Mesendoderm (in vitro differentiated cells): ENCODE measurements around the gene TRIP13.

Experiments
- DNase-seq: peaks from one replicate; pipeline ENCODE4 v3.0.0; 2013
- H2AK5ac ChIP-seq: 2 replicates; pipeline ENCODE4 v1.6.1; 2013; ENCODE audit warnings: low read length, inconsistent platforms
- H2BK120ac ChIP-seq: 2 replicates; pipeline ENCODE4 v1.6.1; 2013; ENCODE audit warnings: low read depth, mild to moderate bottlenecking, low read length, moderate library complexity, mixed read lengths
- H2BK15ac ChIP-seq: replicated peaks from 2 replicates; pipeline ENCODE4 v1.6.1; 2013; ENCODE audit warnings: low read depth, mild to moderate bottlenecking, moderate library complexity
- H2BK5ac ChIP-seq: 2 replicates; pipeline ENCODE4 v1.6.1; 2013; ENCODE audit warnings: low read length, inconsistent platforms
- H3K18ac ChIP-seq: 2 replicates; pipeline ENCODE4 v1.6.1; 2013; ENCODE audit warnings: mild to moderate bottlenecking, low read length, mixed read lengths
- H3K23ac ChIP-seq: one replicate; pipeline ENCODE4 v1.6.1; 2013; ENCODE audit warnings: low read length
- H3K27ac ChIP-seq: 2 replicates; pipeline ENCODE4 v1.5.1; 2013; ENCODE audit warnings: low read depth, mild to moderate bottlenecking, inconsistent platforms, low read length, moderate library complexity
- H3K27me3 ChIP-seq: 2 replicates; pipeline ENCODE4 v1.6.1; 2013; ENCODE audit warnings: low read length, control low read depth, mild to moderate bottlenecking, inconsistent platforms; ENCODE audit not compliant: insufficient read depth, poor library complexity
- H3K36me3 ChIP-seq: 2 replicates; pipeline ENCODE4 v1.6.1; 2013; ENCODE audit warnings: low read length, inconsistent platforms; ENCODE audit not compliant: control insufficient read depth, insufficient read depth
- H3K4ac ChIP-seq: one replicate; pipeline ENCODE4 v1.6.1; 2013; ENCODE audit warnings: low read depth, mild to moderate bottlenecking, low read length, moderate library complexity
- H3K4me1 ChIP-seq: 2 replicates; pipeline ENCODE4 v1.6.1; 2013; ENCODE audit warnings: low read depth, low read length, inconsistent platforms; ENCODE audit not compliant: control insufficient read depth
- H3K4me2 ChIP-seq: 2 replicates; pipeline ENCODE4 v1.6.1; 2013; ENCODE audit warnings: low read length
- H3K4me3 ChIP-seq: 2 replicates; pipeline ENCODE4 v1.5.1; 2013; ENCODE audit warnings: mild to moderate bottlenecking, low read length
- H3K56ac ChIP-seq: one replicate; pipeline ENCODE4 v1.6.1; 2013; ENCODE audit warnings: low read length
- H3K79me1 ChIP-seq: 2 replicates; pipeline ENCODE4 v1.6.1; 2013; ENCODE audit warnings: low read length, inconsistent platforms
- H3K79me2 ChIP-seq: 2 replicates; pipeline ENCODE4 v1.6.1; 2013; ENCODE audit warnings: mild to moderate bottlenecking, low read length; ENCODE audit not compliant: control insufficient read depth, insufficient read depth
- H3K9ac ChIP-seq: 2 replicates; pipeline ENCODE4 v1.6.1; 2013; ENCODE audit warnings: low read length, inconsistent platforms
- H4K5ac ChIP-seq: one replicate; pipeline ENCODE4 v1.6.1; 2013; ENCODE audit warnings: low read length
- H4K8ac ChIP-seq: one replicate; pipeline ENCODE4 v1.6.1; 2013; ENCODE audit warnings: low read depth, mild to moderate bottlenecking, control low read depth, low read length, moderate library complexity
- WGBS: extraction: QIAGEN DNeasy Blood & Tissue Kit; methylation state at CpG from one replicate; pipeline ENCODE4 v1.1.7; 2013; ENCODE audit warnings: low lambda C conversion rate, missing lambda C conversion rate; ENCODE audit not compliant: insufficient coverage; ENCODE audit errors: extremely low coverage; 5-methylcytosine and 5-hydroxymethylcytosine counted together

TRIP13 gene

GRCh38 chr5:965604-966344 is 73.1 kb downstream of the TRIP13 start:
- DNase-seq, result no peak
- no peak overlapping the region for H3K23ac ChIP-seq
- H3K56ac ChIP-seq, result no peak overlapping the region
- no peaks in the 10 kb centered on the region for H3K79me1 ChIP-seq
- H3K4me3 ChIP-seq, result no peak overlapping the region
- H3K27ac ChIP-seq, result no peak overlapping the region
- H4K8ac ChIP-seq, result no peak overlapping the region
- no CpG with 5 or more reads among the region's 32 CpGs for WGBS
- H2BK15ac ChIP-seq, result no peak overlapping the region
- H3K36me3 ChIP-seq, result no peaks in the 10 kb centered on the region
- H3K4ac ChIP-seq, result no peak overlapping the region
- no peak overlapping the region for H3K9ac ChIP-seq
- H3K18ac ChIP-seq, result no peak overlapping the region
- H4K5ac ChIP-seq, result no peak overlapping the region
- no peaks in the 10 kb centered on the region for H3K79me2 ChIP-seq
- no peak overlapping the region for H3K4me2 ChIP-seq
- H3K27me3 ChIP-seq, result no peaks in the 10 kb centered on the region
- no peaks in the 10 kb centered on the region for H3K4me1 ChIP-seq
- no peak overlapping the region for H2BK120ac ChIP-seq
- no peak overlapping the region for H2BK5ac ChIP-seq
- no peak overlapping the region for H2AK5ac ChIP-seq

GRCh38 chr5:966345-966710 is 73.6 kb downstream of the TRIP13 start:
- H2BK120ac ChIP-seq, result no peak overlapping the region
- H2BK5ac ChIP-seq, result no peak overlapping the region
- H3K9ac ChIP-seq, result no peak overlapping the region
- H3K27ac ChIP-seq, result no peak overlapping the region
- H3K79me2 ChIP-seq, result no peaks in the 10 kb centered on the region
- no peak overlapping the region for H3K56ac ChIP-seq
- no peaks in the 10 kb centered on the region for H3K79me1 ChIP-seq
- H2AK5ac ChIP-seq, result no peak overlapping the region
- H2BK15ac ChIP-seq, result no peak overlapping the region
- H3K27me3 ChIP-seq, result no peaks in the 10 kb centered on the region
- no peak for DNase-seq
- no peak overlapping the region for H3K23ac ChIP-seq
- WGBS, result no CpG with 5 or more reads among the region's 9 CpGs
- no peak overlapping the region for H4K5ac ChIP-seq
- no peak overlapping the region for H3K18ac ChIP-seq
- no peaks in the 10 kb centered on the region for H3K4me1 ChIP-seq
- no peaks in the 10 kb centered on the region for H3K36me3 ChIP-seq
- H3K4ac ChIP-seq, result no peak overlapping the region
- no peak overlapping the region for H3K4me3 ChIP-seq
- no peak overlapping the region for H3K4me2 ChIP-seq
- no peak overlapping the region for H4K8ac ChIP-seq

GRCh38 chr5:966941-967340 is 74.3 kb downstream of the TRIP13 start:
- Histone ChIP-seq H2BK15ac (no peak overlapping the region), H3K27ac (no peak overlapping the region), H2AK5ac (no peak overlapping the region), H3K27me3 (no peaks in the 10 kb centered on the region), H3K79me2 (no peaks in the 10 kb centered on the region), H3K4me3 (no peak overlapping the region), H4K8ac (no peak overlapping the region), H2BK5ac (no peak overlapping the region), H4K5ac (no peak overlapping the region), H3K36me3 (no peaks in the 10 kb centered on the region), H2BK120ac (no peak overlapping the region), H3K23ac (no peak overlapping the region), H3K4ac (no peak overlapping the region), H3K4me1 (no peaks in the 10 kb centered on the region), H3K56ac (no peak overlapping the region), H3K4me2 (no peak overlapping the region), H3K9ac (no peak overlapping the region), H3K79me1 (no peaks in the 10 kb centered on the region), H3K18ac (no peak overlapping the region)
- no peak for DNase-seq
- WGBS, result no CpG with 5 or more reads among the region's 6 CpGs
